GM18526 (cell line): Measurements from ENCODE around the gene GID8.

Experiments used
- POLR2A ChIP-seq: IDR thresholded peaks from 3 replicates; pipeline ENCODE4 v1.6.1; 2011; ENCODE audit not compliant: insufficient read length; ENCODE audit errors: extremely low read depth

The GID8 gene

DNA sequence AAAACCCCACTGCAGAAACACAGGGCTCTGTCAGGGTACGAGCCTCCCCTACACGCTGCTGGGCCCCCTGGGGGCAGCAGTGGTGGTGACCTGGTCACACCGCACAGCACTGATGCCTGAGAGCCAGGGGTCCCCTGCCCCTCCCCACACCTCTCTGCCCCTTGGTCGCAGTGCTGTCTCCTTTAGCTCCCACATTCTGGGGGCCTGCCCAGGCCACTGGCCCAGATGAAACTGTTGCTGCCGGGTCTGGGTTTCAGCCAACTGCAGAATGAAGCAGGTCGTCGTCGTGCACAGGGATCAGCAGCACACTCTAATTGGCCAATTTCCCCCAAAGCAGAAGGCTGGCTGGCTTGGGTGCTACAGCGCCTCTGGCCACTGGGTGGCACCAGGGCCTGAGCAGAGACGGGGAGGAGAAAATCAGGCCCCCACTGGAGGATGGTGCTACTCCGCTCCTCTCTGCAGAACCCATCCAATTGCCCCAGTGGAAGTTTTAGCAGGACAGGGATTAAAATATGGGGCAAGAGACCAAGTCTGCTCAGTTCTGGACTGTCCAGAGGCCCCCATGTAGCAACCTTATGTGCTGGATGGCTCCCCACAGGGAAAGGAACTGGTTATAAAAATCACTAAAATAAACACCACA is 37.8 kb upstream of the GID8 start:
- no peak for TF ChIP-seq POLR2A

DNA sequence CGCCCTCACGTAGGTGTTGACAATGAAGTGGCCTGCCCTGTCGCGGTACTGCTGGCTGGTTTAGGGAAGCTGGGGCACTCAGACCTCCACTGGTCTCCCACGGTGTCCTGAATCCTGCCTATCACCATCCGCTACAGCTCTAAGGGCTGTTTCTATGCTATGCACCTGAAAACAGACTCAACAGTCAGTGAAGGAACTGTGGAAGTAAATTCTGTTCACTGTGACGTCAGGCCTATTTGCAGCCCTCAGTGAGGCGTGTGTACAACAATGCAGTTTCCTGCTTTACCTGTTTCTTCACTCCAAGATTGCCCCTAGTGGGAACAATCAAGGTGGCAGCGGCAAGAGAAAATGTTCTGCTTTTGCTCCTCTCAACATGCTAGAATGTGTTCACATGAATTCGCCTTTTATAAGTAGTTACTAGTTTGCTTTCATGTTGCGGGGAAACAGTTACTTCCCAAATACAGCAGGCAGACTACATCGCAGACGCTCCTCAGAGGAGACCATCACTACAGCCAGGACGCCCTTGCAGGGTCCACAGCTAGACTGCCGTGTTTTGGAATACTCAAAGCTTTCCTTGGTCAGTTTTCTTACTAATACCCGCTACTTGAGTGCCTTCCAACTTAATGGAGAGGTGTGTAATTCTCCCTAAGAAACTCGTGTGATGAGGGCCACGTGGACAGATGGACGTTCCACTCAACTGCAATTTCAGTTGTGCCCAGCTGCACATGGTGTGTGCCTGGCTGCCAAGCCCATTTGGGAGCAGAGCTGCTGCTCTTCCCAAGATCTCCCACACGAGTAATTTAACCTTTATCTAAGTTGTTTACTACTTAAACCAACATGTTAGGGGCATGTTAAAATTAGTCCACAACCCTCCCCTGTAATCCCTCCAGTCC is 37.0 kb upstream of the GID8 start:
- no peak for TF ChIP-seq POLR2A

DNA sequence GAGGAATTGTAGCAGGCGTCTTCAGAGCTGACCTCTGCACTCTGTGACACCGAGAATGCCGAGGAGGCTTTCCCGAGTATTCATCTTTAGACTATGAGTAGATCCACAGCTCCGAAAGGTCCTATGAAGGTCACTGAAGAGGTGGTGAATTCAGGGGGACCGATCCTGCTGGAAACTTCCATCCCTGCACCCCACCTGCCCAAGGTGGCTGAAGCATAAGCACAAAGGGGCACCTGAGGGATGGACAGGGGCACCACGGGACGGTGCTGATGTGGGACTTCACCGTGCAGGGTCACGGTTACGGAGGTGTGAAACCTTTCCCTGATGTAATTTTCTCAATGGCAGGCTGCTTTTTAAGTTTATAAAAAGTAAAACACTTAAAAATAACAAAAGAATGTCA is 36.1 kb upstream of the GID8 start:
- TF ChIP-seq POLR2A = no peak

DNA sequence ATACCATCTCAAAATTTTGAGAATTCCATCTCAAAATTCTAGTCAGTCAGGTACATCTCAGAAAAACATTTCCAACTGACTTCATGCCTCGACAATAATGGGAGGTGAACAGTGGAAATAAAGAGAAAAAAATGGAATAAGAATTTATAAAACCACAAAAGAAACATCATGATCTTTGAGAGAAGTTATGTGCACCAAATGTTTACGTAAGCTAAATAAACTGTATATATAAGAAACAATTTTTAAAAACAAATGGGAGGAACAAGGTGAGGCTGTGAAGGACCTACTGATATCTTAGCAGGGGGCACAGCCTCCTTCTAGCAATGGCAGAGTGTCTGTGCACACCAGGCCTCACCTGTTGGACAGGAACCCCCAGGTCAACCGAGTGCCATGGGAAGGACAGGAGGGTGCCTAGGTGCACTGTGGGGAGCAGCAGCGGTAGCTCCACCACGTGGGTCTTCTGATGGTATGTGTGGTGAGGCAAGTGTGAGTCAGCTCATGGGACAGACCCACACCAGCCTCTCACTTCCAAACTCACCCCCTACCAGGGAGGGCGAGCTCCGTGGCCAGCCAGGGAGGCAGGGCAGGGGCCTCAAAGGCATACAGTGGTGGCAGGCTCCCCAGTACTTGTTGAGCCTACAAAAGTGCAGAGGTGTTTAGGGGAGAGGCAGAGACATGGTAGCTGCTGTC is 34.9 kb upstream of the GID8 start:
- no peak for TF ChIP-seq POLR2A

DNA sequence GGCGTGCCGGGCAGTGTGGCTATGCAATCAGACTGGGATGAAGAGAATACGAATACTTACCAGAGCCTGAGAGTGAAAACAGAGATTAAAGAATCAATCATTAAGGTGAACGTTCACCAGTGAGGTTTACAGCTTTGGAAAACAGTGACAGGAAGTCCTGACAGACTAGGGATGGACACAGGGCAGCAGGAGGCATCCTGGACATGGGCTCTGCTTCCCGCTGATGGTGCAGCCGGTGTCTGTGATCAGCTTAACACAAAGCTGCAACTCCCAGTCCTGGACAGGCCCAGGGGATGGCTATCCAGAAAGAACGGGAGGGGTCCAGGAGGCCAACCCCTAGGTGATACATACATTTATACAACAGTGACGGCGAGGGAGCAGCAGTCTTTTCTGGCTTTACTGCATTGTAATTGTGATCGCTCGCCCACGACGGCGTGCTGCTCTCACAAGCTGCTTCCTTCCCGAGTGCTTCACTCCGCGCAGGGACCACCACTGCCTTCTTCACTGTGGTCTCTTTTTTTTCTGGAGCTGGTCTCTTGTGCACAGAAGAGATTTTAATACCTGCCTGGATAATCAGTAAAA is 32.3 kb upstream of the GID8 start:
- no peak for TF ChIP-seq POLR2A

DNA sequence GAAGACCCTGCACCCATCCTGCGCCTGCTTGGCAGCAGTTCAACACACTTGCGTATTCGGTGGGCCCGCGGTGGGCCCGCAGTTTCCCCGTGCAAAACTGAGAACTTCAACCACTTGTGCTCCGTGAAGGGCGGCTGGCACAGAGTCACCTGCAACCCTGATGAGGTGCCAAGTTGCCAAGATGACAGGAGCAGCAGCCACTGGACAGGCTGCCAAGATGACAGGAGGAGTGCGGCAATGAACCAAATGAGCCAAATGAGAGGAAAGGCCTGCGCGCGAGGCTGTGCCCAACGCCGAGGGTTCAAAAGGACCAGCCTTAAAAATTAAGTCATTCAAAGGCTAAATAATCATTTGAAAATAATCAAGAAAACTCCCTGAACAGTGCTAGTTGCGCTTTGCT is 31.7 kb upstream of the GID8 start:
- no peak for TF ChIP-seq POLR2A

DNA sequence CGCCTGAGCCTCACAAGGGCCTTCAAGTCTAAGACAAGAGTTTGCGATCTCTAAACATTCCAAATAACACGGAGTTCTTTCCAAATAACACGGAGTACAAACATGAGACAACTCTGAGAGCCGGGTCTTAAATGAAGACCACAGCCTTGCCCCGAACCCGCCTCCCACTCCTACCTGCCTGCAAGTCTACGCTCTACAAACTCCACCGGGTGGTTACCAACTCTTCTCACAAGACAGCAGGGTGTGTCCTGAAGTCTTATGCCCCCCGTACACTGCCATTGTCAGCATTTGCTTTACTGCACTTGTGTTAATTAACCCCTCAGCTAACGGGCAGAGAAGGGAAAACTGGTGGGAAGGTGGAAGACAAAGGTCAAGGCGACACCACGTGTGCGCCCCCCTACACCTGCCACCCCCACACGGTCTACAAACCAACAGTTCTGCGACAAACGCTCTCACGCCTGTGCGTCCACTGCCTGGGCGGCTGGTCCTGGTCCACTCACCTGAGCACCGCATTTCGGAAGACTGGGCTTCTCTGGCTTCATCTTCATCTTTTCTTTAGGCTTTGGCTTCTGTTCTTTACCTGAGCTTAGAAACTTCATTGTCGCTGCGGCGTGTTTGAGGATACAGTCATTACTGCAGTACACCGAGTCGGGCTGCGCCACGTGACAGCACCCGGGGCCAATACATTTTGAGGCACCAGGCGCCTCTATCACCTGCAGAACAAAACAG is 31.1 kb upstream of the GID8 start:
- TF ChIP-seq POLR2A = no peak

DNA sequence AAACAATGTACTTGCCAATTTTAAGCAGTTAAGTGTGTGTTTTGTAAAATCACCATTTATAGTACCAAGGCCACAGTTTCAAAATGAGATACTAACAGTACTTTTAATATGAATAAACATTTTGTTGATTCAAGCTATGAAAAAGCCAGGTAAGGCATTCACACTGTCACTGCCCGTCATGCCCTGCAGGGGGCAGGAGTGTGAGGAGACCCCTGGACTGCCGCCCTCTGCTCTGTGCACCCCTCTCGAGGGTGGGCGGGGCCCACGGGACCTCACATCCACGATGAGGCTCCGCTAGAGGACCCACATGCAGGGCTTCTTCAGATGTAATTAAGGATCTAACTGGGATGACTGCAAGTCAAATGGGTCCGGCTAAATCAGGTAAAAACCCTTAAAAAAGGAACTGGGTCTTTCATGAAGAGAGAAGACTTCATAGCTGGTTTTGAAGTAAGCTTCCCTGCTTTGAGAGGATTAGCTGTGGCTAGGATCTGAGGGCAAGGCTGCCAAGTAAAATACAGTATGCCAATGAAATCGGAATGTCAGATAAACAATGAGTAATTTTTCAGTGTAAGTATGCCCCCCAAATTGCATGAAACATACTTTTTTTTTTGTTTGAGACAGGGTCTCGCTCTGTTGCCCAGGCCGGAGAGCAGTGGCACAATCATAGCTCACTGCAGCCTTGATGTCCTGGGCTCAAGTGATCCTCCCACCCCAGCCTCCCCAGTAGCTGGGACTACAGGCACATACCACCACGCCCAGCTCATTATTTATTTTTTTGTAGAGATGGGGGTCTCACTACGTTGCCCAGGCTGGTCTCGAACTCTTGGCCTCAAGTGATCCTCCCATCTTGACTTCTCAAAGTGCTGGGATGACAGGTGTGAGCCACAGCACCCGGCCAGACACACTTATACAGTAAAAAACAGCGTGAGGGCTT is 30.3 kb upstream of the GID8 start:
- no peak for TF ChIP-seq POLR2A

DNA sequence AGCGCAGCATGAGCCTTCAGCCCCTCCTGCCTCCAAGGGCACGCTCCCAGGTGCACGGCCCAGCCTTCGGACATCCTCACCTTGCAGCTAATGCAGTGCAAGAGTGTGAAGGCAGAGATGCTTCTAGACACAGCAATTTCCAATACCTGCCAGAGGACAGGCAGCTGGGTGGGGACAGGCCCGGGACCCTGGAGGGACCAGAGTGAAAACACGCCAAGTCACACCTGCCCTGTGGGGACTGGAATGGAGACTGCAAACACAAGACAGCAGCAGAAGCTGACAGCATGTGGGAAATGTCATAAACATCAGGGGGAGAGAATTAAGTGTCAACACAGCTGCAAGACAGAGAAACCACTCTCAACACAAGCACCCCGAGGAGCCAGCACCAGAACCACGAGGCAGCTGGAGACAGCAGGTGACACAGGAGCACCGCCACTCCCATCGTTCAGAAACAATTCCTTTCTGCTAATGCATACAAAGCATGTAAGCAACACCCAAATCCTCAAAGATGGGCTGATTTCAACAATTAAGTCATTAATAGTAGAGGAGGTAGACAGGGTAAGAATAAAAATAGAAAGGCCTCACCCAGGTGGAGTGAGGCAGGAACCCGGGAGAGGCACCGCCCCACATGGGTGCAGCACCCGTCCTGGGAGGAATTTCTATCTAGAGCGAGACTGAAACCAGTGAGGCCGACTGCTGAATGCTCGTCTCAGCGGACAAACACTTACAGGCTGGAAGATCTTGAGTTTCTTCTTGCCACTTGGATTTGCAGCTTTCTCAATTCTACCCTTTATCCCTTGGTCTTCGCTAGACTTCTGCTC is 28.8 kb upstream of the GID8 start:
- no peak for TF ChIP-seq POLR2A

DNA sequence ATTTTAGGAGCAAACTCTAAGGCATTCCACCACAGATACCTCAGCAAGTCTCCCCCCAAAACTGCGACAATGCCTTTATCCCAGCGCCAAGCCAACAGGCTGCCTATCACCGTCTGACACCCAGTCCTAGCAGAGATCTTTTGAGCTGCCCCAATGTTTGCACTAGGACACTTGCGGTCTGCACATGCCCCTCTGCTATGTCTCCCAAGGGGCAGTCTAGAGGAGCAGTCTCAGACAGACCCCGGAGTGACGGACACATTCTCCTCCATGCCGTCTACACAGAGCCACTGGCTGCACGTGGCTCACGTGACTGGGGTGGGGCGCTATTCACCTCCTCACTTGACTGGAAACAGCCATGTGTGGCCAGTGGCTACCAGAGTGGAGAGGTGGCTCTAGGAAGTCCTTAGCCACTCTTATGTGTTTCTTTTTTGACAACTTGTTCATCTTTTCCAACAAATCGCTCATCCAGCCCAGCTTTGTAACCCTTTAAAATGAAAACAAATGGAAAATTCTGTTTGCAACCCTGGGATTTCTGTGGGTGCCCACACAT is 27.7 kb upstream of the GID8 start:
- TF ChIP-seq POLR2A = no peak

DNA sequence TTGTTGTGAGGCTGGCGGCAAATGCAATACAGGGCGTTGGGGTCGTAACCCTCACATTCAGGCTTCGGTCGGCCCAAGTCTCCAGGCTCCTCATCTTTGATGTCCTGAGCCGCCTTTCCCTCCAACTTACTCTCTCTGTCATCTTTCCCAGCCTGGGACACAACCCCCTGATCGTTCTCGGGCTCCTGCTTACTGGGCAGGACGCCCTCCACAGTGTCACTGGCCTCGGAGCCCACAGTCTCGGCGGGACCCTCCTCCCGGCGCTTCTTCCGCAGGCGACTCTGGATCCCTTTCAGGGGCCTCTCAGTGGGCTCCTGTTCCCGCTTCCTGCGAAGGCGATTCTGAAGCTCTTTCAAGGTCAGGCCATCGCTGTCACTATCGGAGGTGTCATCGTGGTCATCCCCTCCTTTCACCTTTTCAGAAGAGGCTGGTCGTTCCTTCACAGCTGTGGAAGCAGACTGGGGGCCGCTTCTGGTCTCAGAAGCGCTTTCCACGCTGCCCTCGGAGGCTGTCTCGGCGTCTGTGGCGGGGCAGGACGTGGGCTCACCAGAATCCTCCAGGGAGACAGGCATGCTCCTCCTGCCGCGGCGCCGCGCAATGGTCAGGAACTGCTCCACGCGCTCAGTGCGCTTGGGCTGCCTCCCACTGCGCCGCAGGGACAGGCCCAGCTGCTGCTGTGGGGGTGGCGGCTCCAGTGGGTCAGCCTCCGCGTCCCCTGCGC is 27.0 kb upstream of the GID8 start:
- TF ChIP-seq POLR2A = no peak

DNA sequence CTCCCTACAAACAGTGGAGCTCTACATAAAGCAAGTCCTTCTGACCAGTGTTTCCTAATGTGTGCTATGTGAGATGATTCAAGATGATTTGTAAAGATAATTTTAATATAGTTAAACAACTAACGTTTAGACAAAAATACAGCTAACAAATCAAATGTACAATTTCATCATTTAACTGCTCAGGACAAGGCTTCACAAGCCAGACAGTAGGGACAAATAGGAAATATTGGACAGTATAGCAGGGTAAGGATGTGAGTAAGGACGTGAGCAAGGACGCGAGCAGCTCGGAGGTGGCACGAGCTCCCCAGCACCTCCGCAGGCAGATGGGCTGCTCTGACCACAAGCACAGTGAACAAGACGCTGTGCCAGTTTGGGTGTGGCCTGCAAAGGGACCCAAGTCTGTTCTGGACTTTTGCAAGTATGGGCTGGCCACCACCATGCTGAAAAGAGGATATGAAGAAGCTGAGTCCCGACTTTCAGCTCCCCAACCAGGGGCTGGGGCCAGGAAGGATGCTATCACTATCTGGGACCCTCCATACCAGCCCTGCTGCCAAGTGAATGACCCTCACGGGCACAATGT is 26.2 kb upstream of the GID8 start:
- TF ChIP-seq POLR2A = no peak
